ENCODE measurements around the gene HMGCL.

DNA sequence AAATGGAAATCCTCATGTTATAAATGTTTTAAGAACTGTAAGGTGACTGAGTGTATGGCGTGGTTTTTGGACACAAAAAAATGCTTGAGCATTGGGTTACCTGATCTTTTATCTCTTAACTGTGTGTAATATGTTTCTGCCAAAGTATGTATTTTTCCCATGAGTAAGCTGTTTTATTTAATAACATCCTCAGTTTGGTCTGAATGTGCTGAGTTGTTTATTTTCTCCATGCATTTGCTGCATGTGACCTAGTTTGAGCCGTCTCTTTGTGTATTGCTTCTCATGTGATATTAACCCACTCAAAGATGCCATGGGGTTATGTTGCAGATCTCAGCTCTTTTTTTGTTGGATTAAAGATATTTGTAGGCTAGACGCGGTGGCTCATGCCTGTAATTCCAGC, 40.4 kb downstream of the HMGCL start:
- no peak for TF ChIP-seq CTCF (IDR thresholded peaks at IDR 0.05)
- TF ChIP-seq POLR2A (IDR thresholded peaks at IDR 0.05): no peak
